Measurements from ENCODE around the gene DHX16. TPM values are rescaled to one million over a fixed set of nuclear protein-coding genes. Genes with fewer than 3 reads are reported as not detected.
"Not testable (repeated sequence)": the region's sequence is repeated elsewhere in the genome, so short reads cannot be mapped to it uniquely, and the experiment has no call there.

Gene DHX16
- total and polyA plus RNA-seq, 2 experiments from 2014 or later: 23.6 to 30.6 TPM

DNA sequence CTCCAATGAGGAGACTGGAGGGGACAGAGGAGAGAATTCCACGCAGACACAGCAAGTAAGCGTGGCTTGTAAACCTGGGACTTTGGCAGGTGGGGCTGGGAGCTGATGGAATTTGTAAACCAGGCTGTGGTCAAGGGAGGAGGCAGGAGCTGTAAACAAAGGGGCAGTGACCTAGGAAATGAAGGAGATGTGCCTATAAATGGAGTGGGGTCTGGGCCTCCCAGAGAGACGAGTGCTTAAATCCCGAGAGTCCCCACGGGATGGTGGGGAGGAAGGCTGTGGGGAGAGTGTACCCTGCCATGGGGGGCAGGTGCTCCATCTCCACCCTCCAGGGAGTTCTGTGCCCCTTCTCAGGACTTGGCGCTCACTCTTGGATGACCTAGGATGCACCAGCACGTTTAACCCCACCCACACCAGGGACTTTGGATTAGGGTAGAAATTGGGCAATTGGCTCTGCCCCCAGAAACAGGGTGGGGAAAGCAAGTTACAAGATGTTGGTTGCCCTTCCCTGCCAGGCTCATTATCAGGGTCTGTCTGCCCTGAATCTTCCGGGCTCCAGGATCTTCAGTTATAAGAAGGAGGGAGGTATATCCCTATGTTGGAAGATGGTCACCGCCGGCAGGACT, 4.0 kb upstream of the DHX16 start:
- peaks cover 29% of the 10 kb centered on the region for H3K36me3 ChIP-seq (ENCODE audit: low read depth)
- peaks cover 59% of the 10 kb centered on the region for H3F3A ChIP-seq (ENCODE audit: insufficient read depth)
- no peak overlapping the region for H2AFZ ChIP-seq
- no peak for DNase-seq
- no peak overlapping the region for H3K9ac ChIP-seq
- in situ Hi-C loops (cut with MboI): no loop called here
- H3K9me3 ChIP-seq (ENCODE audit: low read depth): no peaks in the 10 kb centered on the region
- no peak for TF ChIP-seq EZH2phosphoT487 (IDR thresholded peaks at IDR 0.05; ENCODE audit: insufficient read depth, low read depth)
- no peak for TF ChIP-seq EZH2 (IDR thresholded peaks at IDR 0.05; ENCODE audit: insufficient read depth, poor library complexity, severe bottlenecking)
- H3K4me1 ChIP-seq (ENCODE audit: insufficient read depth): peaks cover 21% of the 10 kb centered on the region
- H4K20me1 ChIP-seq (ENCODE audit: insufficient read depth): no peaks in the 10 kb centered on the region
- WGBS, 2 experiments (ENCODE audit: low coverage in 1 of 2, low lambda C conversion rate in 2 of 2, missing lambda C conversion rate in 2 of 2): 67 to 71% methylated on average over 10 of the region's 10 CpGs
- no peaks in the 10 kb centered on the region for H3K27me3 ChIP-seq (replicated peaks; ENCODE audit: insufficient read depth)
- H3K9me2 ChIP-seq (ENCODE audit: insufficient read depth): no peaks in the 10 kb centered on the region
- H3K27ac ChIP-seq: no peak overlapping the region
- no peak overlapping the region for H3K4me3 ChIP-seq
- H3K79me2 ChIP-seq (ENCODE audit: insufficient read depth): peaks cover 66% of the 10 kb centered on the region
- no peak overlapping the region for H3K4me2 ChIP-seq (ENCODE audit: unreplicated experiment)

DNA sequence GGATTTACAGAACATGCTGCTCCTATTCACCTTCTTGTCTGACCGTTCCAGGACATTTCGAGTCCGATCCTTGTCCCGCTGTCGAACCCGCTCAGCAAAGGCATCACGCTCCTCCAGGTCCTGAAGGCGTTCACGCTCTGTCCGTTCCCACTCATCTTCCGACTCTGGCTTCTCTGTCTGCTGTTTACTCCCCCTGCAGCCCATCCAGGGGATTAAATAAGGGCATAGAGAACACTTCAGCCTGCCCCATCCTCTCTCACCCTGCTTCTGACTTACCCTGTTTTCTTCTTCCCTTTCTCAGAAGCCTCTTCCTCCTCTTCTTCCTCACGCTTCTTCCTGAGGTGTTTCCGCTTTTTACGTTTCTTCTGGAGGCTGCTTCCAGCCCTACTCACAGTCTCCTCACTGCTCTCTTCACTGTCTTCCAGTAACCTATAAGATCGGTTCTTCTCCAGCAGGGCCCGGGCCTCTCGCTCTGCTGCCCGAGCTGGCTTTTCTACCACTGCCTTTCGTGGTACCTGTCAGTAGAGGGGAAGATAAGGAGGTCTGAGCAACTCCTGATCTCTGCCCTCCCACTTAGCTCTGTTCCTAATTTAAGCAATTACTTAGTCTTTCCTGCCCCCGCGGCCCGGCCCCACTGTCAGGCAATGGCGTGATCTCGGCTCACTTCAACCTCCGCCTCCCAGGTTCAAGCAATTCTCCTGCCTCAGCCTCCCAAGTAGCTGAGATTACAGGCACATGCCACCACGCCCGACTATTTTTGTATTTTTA, 1.9 kb downstream of the DHX16 start:
- no peak overlapping the region for H2AFZ ChIP-seq
- peaks cover 32% of the 10 kb centered on the region for H3F3A ChIP-seq (ENCODE audit: insufficient read depth)
- TF ChIP-seq EZH2 (IDR thresholded peaks at IDR 0.05; ENCODE audit: insufficient read depth, poor library complexity, severe bottlenecking) (no peak), EZH2phosphoT487 (IDR thresholded peaks at IDR 0.05; ENCODE audit: insufficient read depth, low read depth) (no peak)
- no peaks in the 10 kb centered on the region for H3K9me3 ChIP-seq (ENCODE audit: low read depth)
- H3K27ac ChIP-seq: no peak overlapping the region
- peaks cover 20% of the 10 kb centered on the region for H3K4me1 ChIP-seq (ENCODE audit: insufficient read depth)
- peaks cover 30% of the 10 kb centered on the region for H3K79me2 ChIP-seq (ENCODE audit: insufficient read depth)
- H3K27me3 ChIP-seq (replicated peaks; ENCODE audit: insufficient read depth): no peaks in the 10 kb centered on the region
- in situ Hi-C loops (cut with MboI): no loop called here
- peak overlapping the region; percentile 89 for H3K9ac ChIP-seq
- peak overlapping the region; percentile 76 for H3K4me2 ChIP-seq (ENCODE audit: unreplicated experiment)
- H4K20me1 ChIP-seq (ENCODE audit: insufficient read depth): no peaks in the 10 kb centered on the region
- peaks cover 40% of the 10 kb centered on the region for H3K36me3 ChIP-seq (ENCODE audit: low read depth)
- no peaks in the 10 kb centered on the region for H3K9me2 ChIP-seq (ENCODE audit: insufficient read depth)
- WGBS, 2 experiments (ENCODE audit: low coverage in 1 of 2, low lambda C conversion rate in 2 of 2, missing lambda C conversion rate in 2 of 2): 77 to 81% methylated on average over 26 to 27 of the region's 27 CpGs
- DNase-seq: peak; percentile 51
- H3K4me3 ChIP-seq: peak overlapping the region; percentile 96

DNA sequence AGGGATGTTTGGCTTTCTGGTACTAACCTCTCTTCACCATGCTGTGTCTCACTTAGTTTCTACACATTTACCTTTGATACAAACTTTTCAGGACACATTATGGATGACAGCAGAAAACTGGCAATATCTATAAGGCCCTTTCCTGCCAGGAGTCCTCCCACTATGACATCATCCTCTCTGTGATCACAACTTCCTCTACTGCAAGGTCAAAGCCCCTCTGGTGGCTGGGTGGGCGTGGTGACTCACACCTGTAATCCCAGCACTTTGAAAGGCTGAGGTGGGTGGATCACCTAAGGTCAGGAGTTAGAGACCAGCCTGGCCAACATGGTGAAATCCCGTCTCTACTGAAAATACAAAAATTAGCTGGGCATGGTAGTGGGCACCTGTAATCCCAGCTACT, 6.5 kb downstream of the DHX16 start:
- peak; percentile 41 for DNase-seq
- in situ Hi-C loops (cut with MboI): not testable (repeated sequence)
- H3K9ac ChIP-seq: 0 out of 2 replicates have a peak overlapping the region, but pooled peaks have one; percentile 13

DNA sequence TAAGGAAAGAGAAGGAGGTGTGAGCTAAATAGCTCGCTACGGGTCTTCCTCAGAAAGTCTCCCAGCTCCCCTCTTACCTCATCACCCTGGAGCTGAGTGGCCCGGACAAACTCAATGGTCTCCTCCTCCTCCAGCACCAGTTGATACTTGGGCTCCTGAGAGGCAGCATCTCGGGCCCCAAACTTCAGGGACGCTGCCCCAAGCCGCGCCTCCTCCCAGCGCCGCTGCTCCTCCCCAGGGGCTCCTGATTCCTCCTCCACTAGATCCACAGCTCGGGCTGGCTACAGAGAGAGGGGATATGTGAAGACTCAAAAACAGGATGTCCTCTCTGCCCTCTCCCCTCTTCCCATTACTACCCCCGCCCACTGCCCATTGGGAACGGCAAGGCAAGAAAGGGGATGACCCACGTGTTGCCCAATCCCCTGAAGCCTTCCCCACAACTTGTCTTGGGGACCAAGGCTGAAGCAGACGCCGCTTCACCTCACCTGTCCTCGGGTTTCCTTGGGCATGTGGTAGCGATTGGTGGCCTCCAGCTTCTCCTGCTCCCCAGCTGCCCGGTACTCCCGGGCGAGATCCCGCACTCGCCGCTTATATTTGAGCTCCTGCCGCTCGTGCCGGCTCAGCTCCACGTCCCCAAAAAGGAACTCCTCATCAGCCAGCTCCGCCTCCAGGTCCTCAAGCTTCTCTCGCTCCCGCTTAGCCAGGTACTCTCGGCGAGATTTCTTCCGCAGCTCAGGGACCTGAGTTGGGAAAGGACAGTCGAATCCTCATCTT, 7.6 kb downstream of the DHX16 start:
- no peak overlapping the region for H2AFZ ChIP-seq
- H3K4me2 ChIP-seq (ENCODE audit: unreplicated experiment): no peak overlapping the region
- H3K9ac ChIP-seq: no peak overlapping the region
- WGBS, 2 experiments (ENCODE audit: low coverage in 1 of 2, low lambda C conversion rate in 2 of 2, missing lambda C conversion rate in 2 of 2): 93 to 94% methylated on average over 34 of the region's 34 CpGs
- H3K36me3 ChIP-seq (ENCODE audit: low read depth): peaks cover 72% of the 10 kb centered on the region
- H3K9me3 ChIP-seq (ENCODE audit: low read depth): no peaks in the 10 kb centered on the region
- TF ChIP-seq EZH2 (IDR thresholded peaks at IDR 0.05; ENCODE audit: insufficient read depth, poor library complexity, severe bottlenecking) (no peak), EZH2phosphoT487 (IDR thresholded peaks at IDR 0.05; ENCODE audit: insufficient read depth, low read depth) (no peak)
- peaks cover 5% of the 10 kb centered on the region for H3K79me2 ChIP-seq (ENCODE audit: insufficient read depth)
- H3K27ac ChIP-seq: no peak overlapping the region
- peaks cover 8% of the 10 kb centered on the region for H3K4me1 ChIP-seq (ENCODE audit: insufficient read depth)
- H3K27me3 ChIP-seq (replicated peaks; ENCODE audit: insufficient read depth): no peaks in the 10 kb centered on the region
- no peak for DNase-seq
- 0 out of 2 replicates have a peak, but pooled peaks cover 4% of the 10 kb centered on the region for H3F3A ChIP-seq (ENCODE audit: insufficient read depth)
- H3K9me2 ChIP-seq (ENCODE audit: insufficient read depth): no peaks in the 10 kb centered on the region
- no peak overlapping the region for H3K4me3 ChIP-seq
- no peaks in the 10 kb centered on the region for H4K20me1 ChIP-seq (ENCODE audit: insufficient read depth)
- in situ Hi-C loops (cut with MboI): no loop called here

More for the DNA sequence above, 6.5 kb downstream of the DHX16 start:
- not testable (repeated sequence) for H4K20me1 ChIP-seq (ENCODE audit: insufficient read depth); H3K27ac ChIP-seq; H3K4me2 ChIP-seq (ENCODE audit: unreplicated experiment); H3K27me3 ChIP-seq (replicated peaks; ENCODE audit: insufficient read depth); H3K4me3 ChIP-seq; H3K9me3 ChIP-seq (ENCODE audit: low read depth); H2AFZ ChIP-seq; H3K9me2 ChIP-seq (ENCODE audit: insufficient read depth); H3F3A ChIP-seq (ENCODE audit: insufficient read depth)
- 61 to 66% methylated on average over 2 of the region's 2 CpGs for WGBS, 2 experiments (ENCODE audit: low coverage in 1 of 2, low lambda C conversion rate in 2 of 2, missing lambda C conversion rate in 2 of 2)
- Histone ChIP-seq H3K36me3 (ENCODE audit: low read depth) (peaks cover 77% of the 10 kb centered on the region), H3K79me2 (ENCODE audit: insufficient read depth) (peaks cover 16% of the 10 kb centered on the region), H3K4me1 (ENCODE audit: insufficient read depth) (peaks cover 13% of the 10 kb centered on the region)

DNA sequence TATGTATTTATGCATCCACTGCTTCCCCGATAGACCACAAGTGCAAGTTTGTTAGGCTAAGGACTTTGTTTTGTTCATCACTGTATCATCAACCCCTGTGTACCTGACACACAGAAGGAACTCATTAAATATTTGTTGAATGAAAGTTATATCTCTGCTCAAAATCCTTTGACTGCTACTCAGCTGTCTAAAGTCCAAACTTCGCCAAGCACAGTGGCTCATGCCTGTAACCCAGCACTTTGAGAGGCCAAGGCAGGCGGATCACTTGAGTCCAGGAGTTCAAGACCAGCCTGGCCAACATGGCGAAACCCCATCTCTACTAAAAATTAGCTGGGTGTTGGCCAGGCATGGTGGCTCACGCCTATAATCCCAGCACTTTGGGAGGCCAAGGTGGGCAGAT, 14.9 kb downstream of the DHX16 start:
- H3K9me3 ChIP-seq (ENCODE audit: low read depth); H2AFZ ChIP-seq; DNase-seq; H3K27me3 ChIP-seq (replicated peaks; ENCODE audit: insufficient read depth); H3K79me2 ChIP-seq (ENCODE audit: insufficient read depth); H3K4me3 ChIP-seq; in situ Hi-C loops (cut with MboI); H3K4me2 ChIP-seq (ENCODE audit: unreplicated experiment); H3K9ac ChIP-seq; H3K4me1 ChIP-seq (ENCODE audit: insufficient read depth); H4K20me1 ChIP-seq (ENCODE audit: insufficient read depth); H3K27ac ChIP-seq; H3F3A ChIP-seq (ENCODE audit: insufficient read depth); H3K9me2 ChIP-seq (ENCODE audit: insufficient read depth): not testable (repeated sequence)
- H3K36me3 ChIP-seq (ENCODE audit: low read depth): peaks cover 25% of the 10 kb centered on the region
- WGBS, 2 experiments (ENCODE audit: low coverage in 1 of 2, low lambda C conversion rate in 2 of 2, missing lambda C conversion rate in 2 of 2): 89 to 92% methylated on average over 5 of the region's 5 CpGs
